ENCODE measurements around the gene KRTAP10-9.

The KRTAP10-9 gene

DNA sequence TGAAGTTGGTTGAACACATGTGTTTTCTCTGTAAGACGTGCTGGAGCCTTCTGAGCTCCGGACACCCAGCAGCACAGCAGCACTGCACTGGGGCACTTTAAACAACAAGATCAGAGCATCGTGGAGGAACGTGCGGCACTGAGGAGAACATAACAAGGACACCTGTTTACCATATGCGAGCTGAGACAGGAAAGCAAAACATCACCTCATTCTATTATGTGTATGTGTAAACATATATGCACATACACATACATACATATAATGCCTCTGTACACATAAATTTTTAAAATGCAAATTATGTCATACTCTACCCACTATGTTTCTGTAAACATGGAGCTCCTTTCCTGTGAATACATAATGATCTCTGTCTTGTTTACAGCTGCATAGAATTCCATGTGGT, 31.4 kb upstream of the KRTAP10-9 start:
- Histone ChIP-seq H3K79me2 (ENCODE audit: insufficient read depth, low read length) (no peaks in the 10 kb centered on the region), H2AFZ (ENCODE audit: low read depth, low read length, severe bottlenecking) (no peak overlapping the region), H3K27ac (ENCODE audit: low read depth, low read length) (no peak overlapping the region), H4K20me1 (ENCODE audit: low read depth, low read length) (no peaks in the 10 kb centered on the region), H3K9me2 (replicated peaks; ENCODE audit: insufficient read depth, low read length) (no peaks in the 10 kb centered on the region), H3F3A (ENCODE audit: insufficient read depth) (no peaks in the 10 kb centered on the region), H3K36me3 (ENCODE audit: low read length) (no peaks in the 10 kb centered on the region), H3K4me2 (ENCODE audit: low read depth, low read length, poor library complexity, severe bottlenecking) (no peak overlapping the region), H3K4me3 (ENCODE audit: insufficient read depth, low read length, poor library complexity, severe bottlenecking) (no peak overlapping the region), H3K9me3 (ENCODE audit: insufficient read depth, low read length) (no peaks in the 10 kb centered on the region), H3K27me3 (ENCODE audit: low read length) (no peaks in the 10 kb centered on the region), H3K9ac (ENCODE audit: low read length) (no peak overlapping the region)
- TF ChIP-seq, protein P1, sequence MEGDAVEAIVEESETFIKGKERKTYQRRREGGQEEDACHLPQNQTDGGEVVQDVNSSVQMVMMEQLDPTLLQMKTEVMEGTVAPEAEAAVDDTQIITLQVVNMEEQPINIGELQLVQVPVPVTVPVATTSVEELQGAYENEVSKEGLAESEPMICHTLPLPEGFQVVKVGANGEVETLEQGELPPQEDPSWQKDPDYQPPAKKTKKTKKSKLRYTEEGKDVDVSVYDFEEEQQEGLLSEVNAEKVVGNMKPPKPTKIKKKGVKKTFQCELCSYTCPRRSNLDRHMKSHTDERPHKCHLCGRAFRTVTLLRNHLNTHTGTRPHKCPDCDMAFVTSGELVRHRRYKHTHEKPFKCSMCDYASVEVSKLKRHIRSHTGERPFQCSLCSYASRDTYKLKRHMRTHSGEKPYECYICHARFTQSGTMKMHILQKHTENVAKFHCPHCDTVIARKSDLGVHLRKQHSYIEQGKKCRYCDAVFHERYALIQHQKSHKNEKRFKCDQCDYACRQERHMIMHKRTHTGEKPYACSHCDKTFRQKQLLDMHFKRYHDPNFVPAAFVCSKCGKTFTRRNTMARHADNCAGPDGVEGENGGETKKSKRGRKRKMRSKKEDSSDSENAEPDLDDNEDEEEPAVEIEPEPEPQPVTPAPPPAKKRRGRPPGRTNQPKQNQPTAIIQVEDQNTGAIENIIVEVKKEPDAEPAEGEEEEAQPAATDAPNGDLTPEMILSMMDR (IDR thresholded peaks at IDR 0.05; ENCODE audit: insufficient read depth, low read length, poor library complexity, severe bottlenecking): no peak
- TF ChIP-seq EZH2phosphoT487 (conservative IDR thresholded peaks at IDR 0.05; ENCODE audit: low read length): no peak

DNA sequence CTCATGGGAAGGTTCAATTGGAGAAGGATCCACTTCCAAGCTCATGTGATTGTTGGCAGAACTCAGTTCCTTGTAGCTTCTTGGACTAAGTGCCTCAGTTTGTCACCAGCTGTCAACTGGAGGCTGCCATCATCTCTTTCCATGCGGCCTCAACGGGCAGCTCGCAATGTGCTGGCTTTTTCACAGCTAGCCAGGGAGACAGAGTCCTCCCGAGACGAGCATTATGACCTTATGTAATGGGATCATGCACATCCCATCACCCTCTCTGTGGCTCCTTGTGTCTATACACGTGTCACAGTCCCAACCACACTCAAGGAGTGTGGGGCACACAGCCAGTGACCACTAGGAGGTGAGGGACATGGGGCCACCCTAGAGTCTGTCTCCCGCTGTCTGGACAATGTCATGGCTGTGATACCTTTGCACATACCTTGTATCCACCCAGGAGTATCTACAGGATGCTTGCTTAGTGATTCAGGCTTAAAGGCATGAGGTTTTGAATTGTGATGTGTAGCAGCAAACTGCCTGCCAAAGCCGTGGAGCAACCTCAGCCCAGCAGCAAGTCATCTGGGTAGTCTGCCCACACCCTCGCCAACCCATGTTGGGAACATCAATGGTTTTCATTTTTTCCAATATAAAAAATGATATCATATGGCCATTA, 30.7 kb upstream of the KRTAP10-9 start:
- Histone ChIP-seq H4K20me1 (ENCODE audit: low read depth, low read length) (no peaks in the 10 kb centered on the region), H3K79me2 (ENCODE audit: insufficient read depth, low read length) (no peaks in the 10 kb centered on the region), H2AFZ (ENCODE audit: low read depth, low read length, severe bottlenecking) (no peak overlapping the region), H3K9ac (ENCODE audit: low read length) (no peak overlapping the region), H3K36me3 (ENCODE audit: low read length) (no peaks in the 10 kb centered on the region), H3K9me3 (ENCODE audit: insufficient read depth, low read length) (no peaks in the 10 kb centered on the region), H3F3A (ENCODE audit: insufficient read depth) (no peaks in the 10 kb centered on the region), H3K27ac (ENCODE audit: low read depth, low read length) (no peak overlapping the region), H3K27me3 (ENCODE audit: low read length) (no peaks in the 10 kb centered on the region), H3K9me2 (replicated peaks; ENCODE audit: insufficient read depth, low read length) (no peaks in the 10 kb centered on the region), H3K4me3 (ENCODE audit: insufficient read depth, low read length, poor library complexity, severe bottlenecking) (no peak overlapping the region), H3K4me2 (ENCODE audit: low read depth, low read length, poor library complexity, severe bottlenecking) (no peak overlapping the region)
- no peak for TF ChIP-seq EZH2phosphoT487 (conservative IDR thresholded peaks at IDR 0.05; ENCODE audit: low read length)
- TF ChIP-seq, protein P1 (IDR thresholded peaks at IDR 0.05; ENCODE audit: insufficient read depth, low read length, poor library complexity, severe bottlenecking): no peak

DNA sequence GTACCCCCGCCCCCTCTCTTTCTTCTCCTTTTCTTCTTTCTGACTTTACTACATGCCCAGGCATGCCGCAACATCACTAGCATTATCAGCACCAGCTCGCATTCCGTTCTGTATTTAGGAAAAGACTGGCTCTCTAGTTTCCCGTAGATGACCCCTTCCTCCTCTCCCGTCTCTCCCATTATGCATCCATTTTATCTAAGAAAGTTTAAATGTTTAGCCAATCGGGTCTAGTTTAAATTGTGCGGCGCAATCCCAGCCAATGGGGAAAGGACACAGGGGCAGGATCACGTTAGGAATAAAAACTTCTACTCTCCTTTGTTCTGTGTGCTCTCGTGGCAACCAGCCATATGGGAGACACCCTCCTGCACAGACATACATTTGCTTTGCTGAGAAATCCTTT, 28.8 kb upstream of the KRTAP10-9 start:
- H3K27ac ChIP-seq (ENCODE audit: low read depth, low read length): no peak overlapping the region

More for the DNA sequence above, 28.8 kb upstream of the KRTAP10-9 start:
- Histone ChIP-seq H4K20me1 (ENCODE audit: low read depth, low read length) (no peaks in the 10 kb centered on the region), H3K27me3 (ENCODE audit: low read length) (no peaks in the 10 kb centered on the region), H3K79me2 (ENCODE audit: insufficient read depth, low read length) (no peaks in the 10 kb centered on the region), H3K9me3 (ENCODE audit: insufficient read depth, low read length) (no peaks in the 10 kb centered on the region), H3K36me3 (ENCODE audit: low read length) (no peaks in the 10 kb centered on the region), H3K4me3 (ENCODE audit: insufficient read depth, low read length, poor library complexity, severe bottlenecking) (no peak overlapping the region), H3K4me2 (ENCODE audit: low read depth, low read length, poor library complexity, severe bottlenecking) (no peak overlapping the region), H3F3A (ENCODE audit: insufficient read depth) (no peaks in the 10 kb centered on the region), H2AFZ (ENCODE audit: low read depth, low read length, severe bottlenecking) (no peak overlapping the region), H3K9me2 (replicated peaks; ENCODE audit: insufficient read depth, low read length) (no peaks in the 10 kb centered on the region), H3K9ac (ENCODE audit: low read length) (no peak overlapping the region)
- TF ChIP-seq, protein P1 (IDR thresholded peaks at IDR 0.05; ENCODE audit: insufficient read depth, low read length, poor library complexity, severe bottlenecking): no peak
- TF ChIP-seq EZH2phosphoT487 (conservative IDR thresholded peaks at IDR 0.05; ENCODE audit: low read length): no peak
